IPS-NIHi7 (cell line): ENCODE measurements around the gene GSK3B.

ENCODE experiments used
- DNase-seq: peaks from one replicate; pipeline ENCODE4 v3.0.0; 2012; ENCODE audit warnings: mixed read lengths; ENCODE audit errors: extremely low spot score

GSK3B gene

GRCh38 chr3:119818937-119819336 lies 275.3 kb downstream of the GSK3B start:
- DNase-seq, result no peak

GRCh38 chr3:119817583-119818363 lies 276.5 kb downstream of the GSK3B start:
- no peak for DNase-seq

GRCh38 chr3:119817071-119817470 lies 277.2 kb downstream of the GSK3B start:
- no peak for DNase-seq

- no peak for DNase-seq
Observed at GRCh38 chr3:119815716-119816115, 278.5 kb downstream of the GSK3B start.

GRCh38 chr3:119812491-119813058 lies 281.7 kb downstream of the GSK3B start:
- no peak for DNase-seq

GRCh38 chr3:119810018-119810435 lies 284.2 kb downstream of the GSK3B start:
- peak; percentile 45 for DNase-seq

GRCh38 chr3:119809249-119810017 lies 284.8 kb downstream of the GSK3B start:
- DNase-seq, result peak; percentile 23

- DNase-seq, result no peak
Observed at GRCh38 chr3:119808843-119809242, 285.4 kb downstream of the GSK3B start.

GRCh38 chr3:119808244-119808643 lies 286.0 kb downstream of the GSK3B start:
- DNase-seq, result no peak

- DNase-seq, result no peak
Observed at GRCh38 chr3:119800844-119801243, 293.4 kb downstream of the GSK3B start.

GRCh38 chr3:119796785-119797184 lies 297.5 kb downstream of the GSK3B start:
- no peak for DNase-seq

- no peak for DNase-seq
Observed at GRCh38 chr3:119796368-119796767, 297.9 kb downstream of the GSK3B start.

GRCh38 chr3:119795849-119796248 lies 298.4 kb downstream of the GSK3B start:
- no peak for DNase-seq

GRCh38 chr3:119794971-119795612 lies 299.2 kb downstream of the GSK3B start:
- peak; percentile 88 for DNase-seq

- DNase-seq, result no peak
Observed at GRCh38 chr3:119794401-119794800, 299.8 kb downstream of the GSK3B start.

GRCh38 chr3:119792270-119792669 lies 302.0 kb downstream of the GSK3B start:
- DNase-seq, result no peak

- no peak for DNase-seq
Observed at GRCh38 chr3:119790369-119790768, 303.9 kb downstream of the GSK3B start.

- no peak for DNase-seq
Observed at GRCh38 chr3:119786409-119786808, 307.8 kb downstream of the GSK3B start.

- DNase-seq, result no peak
Observed at GRCh38 chr3:119783883-119784282, 310.4 kb downstream of the GSK3B start.

GRCh38 chr3:119783255-119783654 lies 311.0 kb downstream of the GSK3B start:
- no peak for DNase-seq

- no peak for DNase-seq
Observed at GRCh38 chr3:119782460-119782859, 311.8 kb downstream of the GSK3B start.
